ENCODE results near the gene SLC2A4RG. TPM values are rescaled to one million over a fixed set of nuclear protein-coding genes. Genes with fewer than 3 reads are reported as not detected.

The SLC2A4RG gene
- total and polyA plus RNA-seq, 2 of the 13 experiments (the other 11 are each of a cell fraction or from before 2014, with no cell fraction given), result 91.4 to 95.9 TPM

DNA sequence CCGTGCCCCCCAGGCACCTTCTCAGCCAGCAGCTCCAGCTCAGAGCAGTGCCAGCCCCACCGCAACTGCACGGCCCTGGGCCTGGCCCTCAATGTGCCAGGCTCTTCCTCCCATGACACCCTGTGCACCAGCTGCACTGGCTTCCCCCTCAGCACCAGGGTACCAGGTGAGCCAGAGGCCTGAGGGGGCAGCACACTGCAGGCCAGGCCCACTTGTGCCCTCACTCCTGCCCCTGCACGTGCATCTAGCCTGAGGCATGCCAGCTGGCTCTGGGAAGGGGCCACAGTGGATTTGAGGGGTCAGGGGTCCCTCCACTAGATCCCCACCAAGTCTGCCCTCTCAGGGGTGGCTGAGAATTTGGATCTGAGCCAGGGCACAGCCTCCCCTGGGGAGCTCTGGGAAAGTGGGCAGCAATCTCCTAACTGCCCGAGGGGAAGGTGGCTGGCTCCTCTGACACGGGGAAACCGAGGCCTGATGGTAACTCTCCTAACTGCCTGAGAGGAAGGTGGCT lies 42.2 kb upstream of the SLC2A4RG start (continued):
- TF ChIP-seq, protein P1, sequence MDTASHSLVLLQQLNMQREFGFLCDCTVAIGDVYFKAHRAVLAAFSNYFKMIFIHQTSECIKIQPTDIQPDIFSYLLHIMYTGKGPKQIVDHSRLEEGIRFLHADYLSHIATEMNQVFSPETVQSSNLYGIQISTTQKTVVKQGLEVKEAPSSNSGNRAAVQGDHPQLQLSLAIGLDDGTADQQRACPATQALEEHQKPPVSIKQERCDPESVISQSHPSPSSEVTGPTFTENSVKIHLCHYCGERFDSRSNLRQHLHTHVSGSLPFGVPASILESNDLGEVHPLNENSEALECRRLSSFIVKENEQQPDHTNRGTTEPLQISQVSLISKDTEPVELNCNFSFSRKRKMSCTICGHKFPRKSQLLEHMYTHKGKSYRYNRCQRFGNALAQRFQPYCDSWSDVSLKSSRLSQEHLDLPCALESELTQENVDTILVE (CRISPR knock-in tag; IDR thresholded peaks at IDR 0.05), result no peak
- TF ChIP-seq SSRP1 (CRISPR knock-in tag; IDR thresholded peaks at IDR 0.05) (peak; percentile 78; the same call in 1 of the 2 replicates), ZNF776 (CRISPR knock-in tag; IDR thresholded peaks at IDR 0.05) (no peak), SALL2 (CRISPR knock-in tag; IDR thresholded peaks at IDR 0.05) (no peak), NONO (IDR thresholded peaks at IDR 0.05) (no peak), NONO (CRISPR knock-in tag; conservative IDR thresholded peaks at IDR 0.05) (no peak; the same call in 1 of the 2 replicates), ZFP1 (CRISPR knock-in tag; IDR thresholded peaks at IDR 0.05) (no peak), ETV5 (CRISPR knock-in tag; IDR thresholded peaks at IDR 0.05; ENCODE audit: borderline replicate concordance) (no peak), PPARG (CRISPR knock-in tag; conservative IDR thresholded peaks at IDR 0.05) (no peak), ZNF317 (CRISPR knock-in tag; IDR thresholded peaks at IDR 0.05) (no peak), PRMT3 (CRISPR knock-in tag; IDR thresholded peaks at IDR 0.05; ENCODE audit: borderline replicate concordance, low read depth) (no peak), ERF (CRISPR knock-in tag; IDR thresholded peaks at IDR 0.05) (peak; percentile 8; the same call in 1 of the 2 replicates), PITX1 (CRISPR knock-in tag; IDR thresholded peaks at IDR 0.05) (no peak), SRSF9 (IDR thresholded peaks at IDR 0.05; ENCODE audit: borderline replicate concordance, insufficient read depth, low read depth, low read length, poor library complexity, severe bottlenecking) (no peak)
- TF ChIP-seq, protein P2, sequence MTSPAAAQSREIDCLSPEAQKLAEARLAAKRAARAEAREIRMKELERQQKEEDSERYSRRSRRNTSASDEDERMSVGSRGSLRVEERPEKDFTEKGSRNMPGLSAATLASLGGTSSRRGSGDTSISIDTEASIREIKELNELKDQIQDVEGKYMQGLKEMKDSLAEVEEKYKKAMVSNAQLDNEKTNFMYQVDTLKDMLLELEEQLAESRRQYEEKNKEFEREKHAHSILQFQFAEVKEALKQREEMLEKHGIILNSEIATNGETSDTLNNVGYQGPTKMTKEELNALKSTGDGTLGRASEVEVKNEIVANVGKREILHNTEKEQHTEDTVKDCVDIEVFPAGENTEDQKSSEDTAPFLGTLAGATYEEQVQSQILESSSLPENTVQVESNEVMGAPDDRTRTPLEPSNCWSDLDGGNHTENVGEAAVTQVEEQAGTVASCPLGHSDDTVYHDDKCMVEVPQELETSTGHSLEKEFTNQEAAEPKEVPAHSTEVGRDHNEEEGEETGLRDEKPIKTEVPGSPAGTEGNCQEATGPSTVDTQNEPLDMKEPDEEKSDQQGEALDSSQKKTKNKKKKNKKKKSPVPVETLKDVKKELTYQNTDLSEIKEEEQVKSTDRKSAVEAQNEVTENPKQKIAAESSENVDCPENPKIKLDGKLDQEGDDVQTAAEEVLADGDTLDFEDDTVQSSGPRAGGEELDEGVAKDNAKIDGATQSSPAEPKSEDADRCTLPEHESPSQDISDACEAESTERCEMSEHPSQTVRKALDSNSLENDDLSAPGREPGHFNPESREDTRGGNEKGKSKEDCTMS (CRISPR knock-in tag; conservative IDR thresholded peaks at IDR 0.05), result no peak
- TF ChIP-seq, protein P3, sequence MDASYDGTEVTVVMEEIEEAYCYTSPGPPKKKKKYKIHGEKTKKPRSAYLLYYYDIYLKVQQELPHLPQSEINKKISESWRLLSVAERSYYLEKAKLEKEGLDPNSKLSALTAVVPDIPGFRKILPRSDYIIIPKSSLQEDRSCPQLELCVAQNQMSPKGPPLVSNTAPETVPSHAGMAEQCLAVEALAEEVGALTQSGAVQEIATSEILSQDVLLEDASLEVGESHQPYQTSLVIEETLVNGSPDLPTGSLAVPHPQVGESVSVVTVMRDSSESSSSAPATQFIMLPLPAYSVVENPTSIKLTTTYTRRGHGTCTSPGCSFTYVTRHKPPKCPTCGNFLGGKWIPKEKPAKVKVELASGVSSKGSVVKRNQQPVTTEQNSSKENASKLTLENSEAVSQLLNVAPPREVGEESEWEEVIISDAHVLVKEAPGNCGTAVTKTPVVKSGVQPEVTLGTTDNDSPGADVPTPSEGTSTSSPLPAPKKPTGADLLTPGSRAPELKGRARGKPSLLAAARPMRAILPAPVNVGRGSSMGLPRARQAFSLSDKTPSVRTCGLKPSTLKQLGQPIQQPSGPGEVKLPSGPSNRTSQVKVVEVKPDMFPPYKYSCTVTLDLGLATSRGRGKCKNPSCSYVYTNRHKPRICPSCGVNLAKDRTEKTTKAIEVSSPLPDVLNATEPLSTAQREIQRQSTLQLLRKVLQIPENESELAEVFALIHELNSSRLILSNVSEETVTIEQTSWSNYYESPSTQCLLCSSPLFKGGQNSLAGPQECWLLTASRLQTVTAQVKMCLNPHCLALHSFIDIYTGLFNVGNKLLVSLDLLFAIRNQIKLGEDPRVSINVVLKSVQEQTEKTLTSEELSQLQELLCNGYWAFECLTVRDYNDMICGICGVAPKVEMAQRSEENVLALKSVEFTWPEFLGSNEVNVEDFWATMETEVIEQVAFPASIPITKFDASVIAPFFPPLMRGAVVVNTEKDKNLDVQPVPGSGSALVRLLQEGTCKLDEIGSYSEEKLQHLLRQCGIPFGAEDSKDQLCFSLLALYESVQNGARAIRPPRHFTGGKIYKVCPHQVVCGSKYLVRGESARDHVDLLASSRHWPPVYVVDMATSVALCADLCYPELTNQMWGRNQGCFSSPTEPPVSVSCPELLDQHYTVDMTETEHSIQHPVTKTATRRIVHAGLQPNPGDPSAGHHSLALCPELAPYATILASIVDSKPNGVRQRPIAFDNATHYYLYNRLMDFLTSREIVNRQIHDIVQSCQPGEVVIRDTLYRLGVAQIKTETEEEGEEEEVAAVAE (CRISPR knock-in tag; IDR thresholded peaks at IDR 0.05; ENCODE audit: borderline replicate concordance), result no peak
- TF ChIP-seq, protein P4, sequence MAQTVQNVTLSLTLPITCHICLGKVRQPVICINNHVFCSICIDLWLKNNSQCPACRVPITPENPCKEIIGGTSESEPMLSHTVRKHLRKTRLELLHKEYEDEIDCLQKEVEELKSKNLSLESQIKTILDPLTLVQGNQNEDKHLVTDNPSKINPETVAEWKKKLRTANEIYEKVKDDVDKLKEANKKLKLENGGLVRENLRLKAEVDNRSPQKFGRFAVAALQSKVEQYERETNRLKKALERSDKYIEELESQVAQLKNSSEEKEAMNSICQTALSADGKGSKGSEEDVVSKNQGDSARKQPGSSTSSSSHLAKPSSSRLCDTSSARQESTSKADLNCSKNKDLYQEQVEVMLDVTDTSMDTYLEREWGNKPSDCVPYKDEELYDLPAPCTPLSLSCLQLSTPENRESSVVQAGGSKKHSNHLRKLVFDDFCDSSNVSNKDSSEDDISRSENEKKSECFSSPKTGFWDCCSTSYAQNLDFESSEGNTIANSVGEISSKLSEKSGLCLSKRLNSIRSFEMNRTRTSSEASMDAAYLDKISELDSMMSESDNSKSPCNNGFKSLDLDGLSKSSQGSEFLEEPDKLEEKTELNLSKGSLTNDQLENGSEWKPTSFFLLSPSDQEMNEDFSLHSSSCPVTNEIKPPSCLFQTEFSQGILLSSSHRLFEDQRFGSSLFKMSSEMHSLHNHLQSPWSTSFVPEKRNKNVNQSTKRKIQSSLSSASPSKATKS (CRISPR knock-in tag; IDR thresholded peaks at IDR 0.05), result no peak
- TF ChIP-seq, protein P5, sequence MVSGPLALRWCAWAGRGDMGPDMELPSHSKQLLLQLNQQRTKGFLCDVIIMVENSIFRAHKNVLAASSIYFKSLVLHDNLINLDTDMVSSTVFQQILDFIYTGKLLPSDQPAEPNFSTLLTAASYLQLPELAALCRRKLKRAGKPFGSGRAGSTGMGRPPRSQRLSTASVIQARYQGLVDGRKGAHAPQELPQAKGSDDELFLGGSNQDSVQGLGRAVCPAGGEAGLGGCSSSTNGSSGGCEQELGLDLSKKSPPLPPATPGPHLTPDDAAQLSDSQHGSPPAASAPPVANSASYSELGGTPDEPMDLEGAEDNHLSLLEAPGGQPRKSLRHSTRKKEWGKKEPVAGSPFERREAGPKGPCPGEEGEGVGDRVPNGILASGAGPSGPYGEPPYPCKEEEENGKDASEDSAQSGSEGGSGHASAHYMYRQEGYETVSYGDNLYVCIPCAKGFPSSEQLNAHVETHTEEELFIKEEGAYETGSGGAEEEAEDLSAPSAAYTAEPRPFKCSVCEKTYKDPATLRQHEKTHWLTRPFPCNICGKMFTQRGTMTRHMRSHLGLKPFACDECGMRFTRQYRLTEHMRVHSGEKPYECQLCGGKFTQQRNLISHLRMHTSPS (CRISPR knock-in tag; IDR thresholded peaks at IDR 0.05; ENCODE audit: low read depth), result peak; percentile 61

Data from HepG2 (cell line).